ENCODE results near the gene STARD5.

DNA sequence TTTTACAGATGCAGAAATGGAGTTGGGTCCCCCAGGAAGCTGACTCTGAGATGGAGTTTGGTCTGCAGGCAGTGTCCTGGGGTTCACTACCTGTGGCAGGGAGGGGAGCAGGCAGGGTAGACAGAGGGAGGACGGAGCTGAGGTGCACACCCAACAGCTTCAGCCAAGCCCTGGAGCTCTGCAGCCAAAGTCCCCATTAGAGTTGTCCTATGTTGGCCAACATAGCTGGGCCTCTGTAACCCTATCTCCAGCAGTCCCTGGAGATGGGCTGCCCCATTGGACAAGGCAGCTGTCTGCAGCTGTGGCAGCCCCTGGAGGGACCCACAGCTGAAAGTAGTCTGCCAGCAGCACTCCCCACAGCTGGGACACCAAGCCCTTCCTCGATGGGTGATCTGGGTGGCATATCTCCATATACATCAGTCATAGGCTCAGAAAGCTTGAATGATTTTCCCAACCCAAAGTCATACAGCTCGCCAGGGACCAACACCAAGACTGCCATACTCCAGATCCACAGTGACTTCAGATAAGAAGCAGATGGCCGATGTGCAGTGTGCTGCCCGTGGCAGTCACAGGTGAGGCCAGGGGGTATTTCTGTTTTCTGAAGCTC lies 31.9 kb downstream of the STARD5 start:
- TF ChIP-seq, protein P1, sequence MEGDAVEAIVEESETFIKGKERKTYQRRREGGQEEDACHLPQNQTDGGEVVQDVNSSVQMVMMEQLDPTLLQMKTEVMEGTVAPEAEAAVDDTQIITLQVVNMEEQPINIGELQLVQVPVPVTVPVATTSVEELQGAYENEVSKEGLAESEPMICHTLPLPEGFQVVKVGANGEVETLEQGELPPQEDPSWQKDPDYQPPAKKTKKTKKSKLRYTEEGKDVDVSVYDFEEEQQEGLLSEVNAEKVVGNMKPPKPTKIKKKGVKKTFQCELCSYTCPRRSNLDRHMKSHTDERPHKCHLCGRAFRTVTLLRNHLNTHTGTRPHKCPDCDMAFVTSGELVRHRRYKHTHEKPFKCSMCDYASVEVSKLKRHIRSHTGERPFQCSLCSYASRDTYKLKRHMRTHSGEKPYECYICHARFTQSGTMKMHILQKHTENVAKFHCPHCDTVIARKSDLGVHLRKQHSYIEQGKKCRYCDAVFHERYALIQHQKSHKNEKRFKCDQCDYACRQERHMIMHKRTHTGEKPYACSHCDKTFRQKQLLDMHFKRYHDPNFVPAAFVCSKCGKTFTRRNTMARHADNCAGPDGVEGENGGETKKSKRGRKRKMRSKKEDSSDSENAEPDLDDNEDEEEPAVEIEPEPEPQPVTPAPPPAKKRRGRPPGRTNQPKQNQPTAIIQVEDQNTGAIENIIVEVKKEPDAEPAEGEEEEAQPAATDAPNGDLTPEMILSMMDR (conservative IDR thresholded peaks at IDR 0.05; ENCODE audit: low read depth in 2 of 2): no peak
- no peak for TF ChIP-seq EZH2phosphoT487 (IDR thresholded peaks at IDR 0.05; ENCODE audit: unreplicated experiment)

All from GM23338 (cell line).